PC-3 (cell line): ENCODE data around the gene SARDH. TPM values are rescaled to one million over a fixed set of nuclear protein-coding genes. Genes with fewer than 3 reads are reported as not detected.

Experiments used
- ATAC-seq: fragments of 200-7000 bp; cut with Tn5 transposase; 2 replicates; pipeline ENCODE4 v1.9.1; 2020; ENCODE audit warnings: mild to moderate bottlenecking, moderate library complexity
- BruUV-seq: library from RNA; stranded (reverse); fragments of 400-500 nt; replicated peaks from 2 replicates; lab custom pipeline; 2021; lab: Mats Ljungman, UMichigan
- CTCF ChIA-PET: fragments of 300-600 bp; sonication (Branson Sonifier 250); formaldehyde crosslinking; loops from one replicate; lab custom pipeline; 2022; ENCODE audit warnings: antibody characterized with exemption; lab: Charles Lee
- POLR2A ChIA-PET: fragments of 300-600 bp; sonication (Branson Sonifier 250); formaldehyde crosslinking; loops from one replicate; lab custom pipeline; 2022; ENCODE audit warnings: antibody characterized with exemption; ENCODE audit not compliant: unreplicated experiment; lab: Charles Lee
- DNase-seq: peaks from one replicate; pipeline ENCODE4 v3.0.0-alpha.2; 2015
- H2AFZ ChIP-seq: fragments of 300-600 bp; sonication (generic); 2 replicates; pipeline ENCODE4 v1.6.0; 2016; ENCODE audit warnings: antibody characterized with exemption, low read length
- H3F3A ChIP-seq: fragments of 300-600 bp; sonication (generic); one replicate; pipeline ENCODE4 v1.6.0; 2017; ENCODE audit warnings: antibody characterized with exemption, low read length, control low read depth, mild to moderate bottlenecking; ENCODE audit not compliant: unreplicated experiment
- H3K27ac ChIP-seq: fragments of 300-600 bp; sonication (generic); 2 replicates; pipeline ENCODE4 v1.5.1; 2016; ENCODE audit warnings: mild to moderate bottlenecking, low read length
- H3K27me3 ChIP-seq: fragments of 300-600 bp; sonication (generic); 2 replicates; pipeline ENCODE4 v1.6.1; 2016; ENCODE audit warnings: low read length, mixed read lengths
- H3K36me3 ChIP-seq: fragments of 300-600 bp; sonication (generic); 2 replicates; pipeline ENCODE4 v1.6.1; 2016; ENCODE audit warnings: low read depth, mixed run types, low read length, mixed read lengths
- H3K4me1 ChIP-seq: fragments of 300-600 bp; sonication (generic); 2 replicates; pipeline ENCODE4 v1.5.1; 2016; ENCODE audit warnings: low read length; ENCODE audit not compliant: insufficient read depth
- H3K4me2 ChIP-seq: fragments of 300-600 bp; sonication (generic); 2 replicates; pipeline ENCODE4 v1.6.0; 2016; ENCODE audit warnings: low read length
- H3K4me3 ChIP-seq: fragments of 300-600 bp; sonication (generic); 2 replicates; pipeline ENCODE4 v1.5.1; 2016; ENCODE audit warnings: mild to moderate bottlenecking, low read length, mixed read lengths
- H3K79me2 ChIP-seq: fragments of 300-600 bp; sonication (generic); 2 replicates; pipeline ENCODE4 v1.6.1; 2017; ENCODE audit warnings: low read length, mixed read lengths
- H3K9ac ChIP-seq: fragments of 300-600 bp; sonication (generic); 2 replicates; pipeline ENCODE4 v1.6.0; 2016; ENCODE audit warnings: mild to moderate bottlenecking, low read length
- H3K9me2 ChIP-seq: fragments of 300-600 bp; sonication (generic); replicated peaks from 2 replicates; pipeline ENCODE4 v1.6.1; 2016; ENCODE audit warnings: mixed run types, low read length, mixed read lengths
- H3K9me3 ChIP-seq: fragments of 300-600 bp; sonication (generic); 2 replicates; pipeline ENCODE4 v1.6.1; 2016; ENCODE audit warnings: low read length, mixed read lengths
- H4K20me1 ChIP-seq: fragments of 300-600 bp; sonication (generic); 2 replicates; pipeline ENCODE4 v1.6.1; 2016; ENCODE audit warnings: low read length, mixed read lengths
- EZH2 ChIP-seq: fragments of 300-600 bp; sonication (generic); IDR thresholded peaks from one replicate; pipeline ENCODE4 v1.6.1; 2017; ENCODE audit warnings: antibody characterized with exemption, mild to moderate bottlenecking, low read length; ENCODE audit not compliant: unreplicated experiment
- EZH2phosphoT487 ChIP-seq: fragments of 300-600 bp; sonication (generic); IDR thresholded peaks from 2 replicates; pipeline ENCODE4 v1.6.1; 2018; ENCODE audit warnings: mild to moderate bottlenecking, antibody characterized with exemption, low read length, borderline replicate concordance
- intact Hi-C: fragments of 100-400 bp; cut with micrococcal nuclease; formaldehyde crosslinking; loops from 2 replicates; pipeline ENCODE4 v1.9.0; 2023
- total RNA-seq: library from RNA; depleted of rRNA; stranded (reverse); fragments of >200 nt; gene quantifications from 2 replicates; pipeline ENCODE4 v1.2.3, GENCODE V29; 2014
- TF ChIP-seq, protein P1 (sequence below): fragments of 300-600 bp; sonication (generic); conservative IDR thresholded peaks from 2 replicates; pipeline ENCODE4 v1.5.1; 2017; ENCODE audit warnings: antibody characterized with exemption, low read depth, mild to moderate bottlenecking, low read length

Gene SARDH
- total RNA-seq, 1 experiment from 2014 or later = 3.4 TPM

DNA sequence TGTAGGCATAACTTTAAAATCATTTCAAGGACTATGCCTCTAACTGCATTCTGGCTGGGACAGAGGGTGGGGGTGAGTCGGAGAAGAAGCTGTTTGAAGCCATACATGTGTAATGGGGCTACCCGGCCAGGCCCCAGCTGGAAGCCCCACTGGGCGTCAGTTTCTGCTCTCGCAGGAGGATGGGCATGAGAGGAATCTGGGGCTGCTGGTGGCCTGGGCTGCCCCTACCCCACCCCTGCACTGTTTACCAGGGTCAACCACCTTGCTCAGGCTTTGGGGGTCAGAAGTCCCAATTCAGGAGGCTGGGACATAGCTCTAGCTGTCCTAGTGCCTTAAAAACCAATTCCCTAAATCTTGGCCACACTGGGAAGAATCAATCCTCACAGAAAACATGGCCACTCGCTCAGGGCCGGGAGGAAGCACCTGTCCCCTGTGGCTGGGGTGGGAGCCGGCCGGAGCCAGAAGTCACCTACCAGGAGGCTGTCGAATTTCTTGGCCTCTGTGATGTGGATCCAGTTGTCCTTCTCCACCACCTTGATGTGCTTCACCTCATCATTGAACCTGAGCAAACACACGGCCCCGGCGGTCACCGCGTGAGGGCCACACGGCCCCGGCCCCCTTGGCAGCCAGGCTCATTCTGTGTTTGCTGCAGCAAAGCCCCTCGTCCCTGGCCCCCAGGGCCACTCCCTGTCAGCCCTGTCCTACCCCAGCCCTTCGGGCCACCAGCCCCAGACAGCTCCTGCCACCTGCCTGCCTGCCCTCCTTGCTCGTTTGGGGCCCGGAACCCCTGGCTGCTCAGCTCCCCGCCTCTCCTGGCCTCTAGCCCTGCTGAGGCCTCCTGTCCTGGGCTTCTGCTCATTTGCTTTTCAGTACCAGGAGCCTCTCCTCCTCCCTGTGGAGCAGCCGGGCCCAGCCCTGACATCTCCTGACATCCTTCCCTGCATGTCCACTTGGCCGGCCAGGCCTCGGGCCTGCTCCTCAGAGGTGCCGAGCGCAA lies 33.6 kb upstream of the SARDH start:
- Histone ChIP-seq H3K4me1 (no peaks in the 10 kb centered on the region), H3K79me2 (no peaks in the 10 kb centered on the region), H3K9me2 (no peaks in the 10 kb centered on the region), H2AFZ (no peak overlapping the region), H3K4me2 (no peak overlapping the region), H4K20me1 (no peaks in the 10 kb centered on the region), H3K27me3 (no peaks in the 10 kb centered on the region), H3K36me3 (peaks cover 15% of the 10 kb centered on the region), H3K9me3 (no peaks in the 10 kb centered on the region), H3F3A (no peaks in the 10 kb centered on the region), H3K4me3 (no peak overlapping the region), H3K27ac (no peak overlapping the region), H3K9ac (no peak overlapping the region)
- TF ChIP-seq EZH2 = no peak
- ChIA-PET POLR2A (no interaction called here), CTCF (no interaction called here)
- ATAC-seq = no peak
- intact Hi-C loops = no loop called here
- BruUV-seq = no TSS peak
- no peak for DNase-seq

DNA sequence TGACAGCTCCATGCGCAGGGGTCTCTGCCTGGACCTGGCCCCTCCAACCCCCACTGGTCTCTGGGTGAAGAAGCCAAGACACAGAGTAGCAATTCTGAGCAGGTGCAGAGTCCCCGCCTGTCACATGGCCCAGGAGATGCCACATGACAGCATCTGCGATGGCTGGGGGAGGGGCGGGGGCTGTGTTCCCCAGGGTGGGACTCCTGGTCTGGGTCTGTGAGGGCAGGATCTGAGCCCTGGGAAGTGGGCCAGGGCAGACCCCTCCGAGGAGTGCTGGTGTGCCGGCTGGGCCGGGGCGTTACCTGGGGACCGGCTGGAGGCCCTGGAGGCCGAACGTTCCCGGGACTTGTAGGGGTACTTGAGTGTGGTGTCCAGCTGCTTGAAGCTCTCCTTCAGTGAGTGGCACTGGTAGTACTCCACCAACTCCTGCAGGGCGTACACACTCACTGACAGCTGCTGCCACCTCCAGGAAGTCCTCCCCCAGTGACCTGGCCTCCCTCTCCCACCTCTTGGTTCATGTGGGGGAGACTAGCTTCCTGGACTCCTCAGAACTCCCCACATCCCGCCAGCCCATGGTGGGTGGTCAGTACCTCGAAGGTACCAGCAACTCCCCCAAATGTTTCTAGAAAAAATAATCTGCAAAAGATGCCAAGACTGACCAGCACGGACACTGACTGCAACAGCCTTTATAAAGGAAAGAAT lies 32.1 kb upstream of the SARDH start:
- H3K4me2 ChIP-seq = no peak overlapping the region
- no peaks in the 10 kb centered on the region for H3F3A ChIP-seq
- H3K4me1 ChIP-seq = no peaks in the 10 kb centered on the region
- DNase-seq = no peak
- no peaks in the 10 kb centered on the region for H3K27me3 ChIP-seq
- no peaks in the 10 kb centered on the region for H3K9me3 ChIP-seq
- no peak for ATAC-seq
- CTCF ChIA-PET = no interaction called here
- peaks cover 16% of the 10 kb centered on the region for H3K36me3 ChIP-seq
- BruUV-seq = no TSS peak
- no peaks in the 10 kb centered on the region for H3K79me2 ChIP-seq
- H4K20me1 ChIP-seq = no peaks in the 10 kb centered on the region
- TF ChIP-seq, protein P1, sequence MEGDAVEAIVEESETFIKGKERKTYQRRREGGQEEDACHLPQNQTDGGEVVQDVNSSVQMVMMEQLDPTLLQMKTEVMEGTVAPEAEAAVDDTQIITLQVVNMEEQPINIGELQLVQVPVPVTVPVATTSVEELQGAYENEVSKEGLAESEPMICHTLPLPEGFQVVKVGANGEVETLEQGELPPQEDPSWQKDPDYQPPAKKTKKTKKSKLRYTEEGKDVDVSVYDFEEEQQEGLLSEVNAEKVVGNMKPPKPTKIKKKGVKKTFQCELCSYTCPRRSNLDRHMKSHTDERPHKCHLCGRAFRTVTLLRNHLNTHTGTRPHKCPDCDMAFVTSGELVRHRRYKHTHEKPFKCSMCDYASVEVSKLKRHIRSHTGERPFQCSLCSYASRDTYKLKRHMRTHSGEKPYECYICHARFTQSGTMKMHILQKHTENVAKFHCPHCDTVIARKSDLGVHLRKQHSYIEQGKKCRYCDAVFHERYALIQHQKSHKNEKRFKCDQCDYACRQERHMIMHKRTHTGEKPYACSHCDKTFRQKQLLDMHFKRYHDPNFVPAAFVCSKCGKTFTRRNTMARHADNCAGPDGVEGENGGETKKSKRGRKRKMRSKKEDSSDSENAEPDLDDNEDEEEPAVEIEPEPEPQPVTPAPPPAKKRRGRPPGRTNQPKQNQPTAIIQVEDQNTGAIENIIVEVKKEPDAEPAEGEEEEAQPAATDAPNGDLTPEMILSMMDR = no peak
- TF ChIP-seq EZH2 (no peak), EZH2phosphoT487 (no peak)
- POLR2A ChIA-PET = no interaction called here
- H3K27ac ChIP-seq = no peak overlapping the region
- no peak overlapping the region for H3K9ac ChIP-seq
- H3K4me3 ChIP-seq = no peak overlapping the region
- H2AFZ ChIP-seq = no peak overlapping the region
- H3K9me2 ChIP-seq = no peaks in the 10 kb centered on the region
- intact Hi-C loops = no loop called here

DNA sequence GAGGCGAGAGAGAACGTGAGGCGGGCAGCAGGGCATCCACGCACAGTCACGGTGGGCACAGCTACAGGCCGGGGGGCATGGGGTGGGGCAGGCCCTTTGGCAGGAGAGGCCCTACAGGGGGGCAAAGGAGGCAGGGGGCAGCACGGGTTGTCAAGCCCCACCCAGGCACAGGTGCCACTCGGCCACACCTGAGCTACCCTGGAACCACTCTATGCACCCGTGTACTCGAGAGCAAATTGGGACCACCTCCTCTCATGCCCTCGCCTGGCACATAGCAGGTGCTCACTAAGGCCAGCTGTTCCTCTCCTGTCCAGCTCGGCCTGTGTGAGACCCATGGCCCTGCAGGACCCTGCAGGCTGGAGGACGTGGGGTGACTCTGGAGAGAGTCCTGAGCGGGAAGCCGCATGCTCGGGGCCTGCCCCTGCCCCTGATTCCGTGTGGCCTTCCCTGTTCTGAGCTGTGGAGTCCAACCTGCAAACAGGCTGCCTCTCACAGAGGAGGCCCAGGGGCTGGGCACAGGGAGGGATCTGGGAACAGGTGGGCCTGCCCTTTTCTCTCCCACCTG lies 31.4 kb upstream of the SARDH start:
- no peak overlapping the region for H2AFZ ChIP-seq
- ATAC-seq (no peak), DNase-seq (no peak)
- H3K4me2 ChIP-seq = no peak overlapping the region
- no TSS peak for BruUV-seq
- TF ChIP-seq, protein P1 = no peak
- no peak for TF ChIP-seq EZH2phosphoT487
- TF ChIP-seq EZH2 = no peak
- intact Hi-C loops = no loop called here
- POLR2A ChIA-PET = no interaction called here
- H3K79me2 ChIP-seq = no peaks in the 10 kb centered on the region
- no peak overlapping the region for H3K4me3 ChIP-seq
- H3F3A ChIP-seq = no peaks in the 10 kb centered on the region
- peaks cover 16% of the 10 kb centered on the region for H3K36me3 ChIP-seq
- no peaks in the 10 kb centered on the region for H3K9me2 ChIP-seq
- no peak overlapping the region for H3K9ac ChIP-seq
- no peak overlapping the region for H3K27ac ChIP-seq
- no peaks in the 10 kb centered on the region for H4K20me1 ChIP-seq
- CTCF ChIA-PET = no interaction called here
- H3K4me1 ChIP-seq = no peaks in the 10 kb centered on the region
- H3K9me3 ChIP-seq = no peaks in the 10 kb centered on the region
- H3K27me3 ChIP-seq = no peaks in the 10 kb centered on the region
